RCC 7860 (cell line): Measurements from ENCODE around the gene OGFR.

Source experiments
- DNase-seq: peaks from one replicate; pipeline ENCODE4 v3.0.0-alpha.2; 2015; ENCODE audit warnings: low spot score
- FAIRE-seq: peaks from 2 replicates; lab custom pipeline; 2012; peaks lifted over from hg19 to GRCh38; lab: Jason Lieb, UNC

Gene OGFR

DNA sequence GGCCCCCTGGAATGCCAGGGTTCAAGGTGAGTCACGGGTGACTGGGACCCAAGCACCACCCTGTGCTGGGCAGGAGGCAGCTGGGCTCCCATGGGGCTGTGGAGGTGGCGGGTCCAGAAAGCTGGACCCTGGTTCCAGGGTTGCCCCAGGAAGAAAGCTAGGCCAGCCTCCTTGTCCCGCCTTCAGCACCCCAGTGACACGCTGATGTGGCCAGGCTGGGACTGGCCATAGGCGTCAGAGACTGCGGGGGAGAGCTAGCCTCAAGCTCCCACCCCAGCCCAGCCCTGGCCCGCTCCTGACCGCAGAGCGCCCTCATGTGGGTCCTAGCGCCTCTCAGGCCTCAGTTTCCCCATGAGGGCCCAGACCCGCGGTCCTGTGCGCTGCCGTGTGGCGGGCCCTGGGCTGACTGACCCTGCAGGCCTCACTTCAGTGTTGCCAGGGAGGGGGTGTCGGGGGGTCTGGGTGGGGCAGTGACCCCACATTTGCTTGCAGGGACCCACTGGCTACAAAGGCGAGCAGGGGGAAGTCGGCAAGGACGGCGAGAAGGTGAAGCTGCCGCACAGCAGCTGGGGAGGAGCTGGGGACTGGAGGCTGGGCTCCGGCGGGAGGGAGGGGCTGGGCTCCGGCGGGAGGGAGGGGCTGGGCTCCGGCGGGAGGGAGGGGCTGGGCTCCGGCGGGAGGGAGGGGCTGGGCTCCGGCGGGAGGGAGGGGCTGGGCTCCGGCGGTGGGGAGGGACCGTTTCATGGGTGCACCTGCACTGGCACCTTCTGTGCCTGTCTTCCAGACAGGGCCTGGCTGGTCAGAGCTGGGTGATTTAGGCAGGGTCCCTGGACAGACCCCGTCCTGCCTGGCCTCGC, 20.1 kb downstream of the OGFR start:
- no peak for FAIRE-seq
- DNase-seq, result no peak

DNA sequence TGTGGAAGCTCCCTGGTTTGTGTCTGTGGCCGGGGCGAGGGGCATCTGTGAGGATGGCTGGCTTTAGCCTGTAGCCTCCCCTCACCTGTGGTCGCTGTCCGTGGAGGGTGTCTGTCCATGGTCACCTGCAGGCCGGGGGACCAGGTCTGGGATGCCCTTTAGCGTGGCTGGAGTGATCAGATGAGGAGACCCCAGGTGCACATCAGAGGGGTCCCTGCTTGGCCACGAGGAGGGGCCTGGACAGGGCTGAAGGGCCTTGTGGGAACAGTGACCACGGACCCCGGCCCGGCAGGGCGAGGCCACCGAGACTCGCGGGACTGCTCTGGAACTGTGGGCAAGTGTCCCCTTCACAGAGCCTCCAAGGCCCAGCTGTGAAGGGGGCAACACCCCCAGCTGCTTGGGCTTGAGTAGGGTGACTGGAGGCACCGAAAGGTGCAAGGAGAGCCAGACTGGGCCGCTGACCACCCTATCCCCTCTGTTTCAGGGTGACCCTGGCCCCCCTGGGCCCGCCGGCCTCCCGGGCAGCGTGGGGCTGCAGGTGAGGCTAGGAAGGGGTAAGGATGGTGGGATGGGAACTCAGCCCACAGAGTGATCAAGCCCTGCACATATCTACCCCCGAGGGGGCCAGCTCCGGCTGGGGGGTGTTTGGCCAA, 20.8 kb downstream of the OGFR start:
- no peak for FAIRE-seq

DNA sequence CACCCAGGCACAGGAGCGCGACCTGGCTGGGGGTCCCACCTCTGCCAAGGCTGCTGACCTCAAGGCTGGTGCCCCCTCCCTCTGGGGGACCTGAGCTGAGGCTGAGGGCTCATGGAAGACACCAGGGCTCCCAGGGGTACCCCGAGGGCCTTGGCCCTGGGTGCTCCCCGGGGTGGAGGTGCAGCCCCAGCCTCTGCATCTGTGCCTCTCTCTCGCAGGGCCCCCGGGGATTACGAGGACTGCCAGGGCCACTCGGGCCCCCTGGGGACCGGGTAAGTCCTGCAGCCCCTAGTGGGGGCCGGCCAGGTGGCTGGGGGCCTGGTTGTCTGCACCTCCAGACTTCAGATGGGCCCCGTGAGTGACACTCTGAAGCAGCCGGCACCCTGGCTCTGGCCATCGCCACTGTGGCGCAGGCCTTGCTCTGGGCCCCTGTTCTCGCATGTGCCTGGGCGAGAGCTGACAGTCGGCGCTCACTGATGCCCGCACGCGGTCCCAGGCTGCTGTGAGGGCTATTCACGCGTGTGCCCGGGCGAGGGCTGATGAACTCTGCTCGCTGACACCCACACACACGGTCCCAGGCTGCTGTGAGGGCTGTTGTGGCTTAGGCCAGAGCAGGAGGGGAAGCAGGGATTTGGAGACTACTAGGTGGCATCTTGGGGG, 21.5 kb downstream of the OGFR start:
- FAIRE-seq (no peak), DNase-seq (no peak)

More for the DNA sequence above, 20.8 kb downstream of the OGFR start:
- DNase-seq, result no peak

DNA sequence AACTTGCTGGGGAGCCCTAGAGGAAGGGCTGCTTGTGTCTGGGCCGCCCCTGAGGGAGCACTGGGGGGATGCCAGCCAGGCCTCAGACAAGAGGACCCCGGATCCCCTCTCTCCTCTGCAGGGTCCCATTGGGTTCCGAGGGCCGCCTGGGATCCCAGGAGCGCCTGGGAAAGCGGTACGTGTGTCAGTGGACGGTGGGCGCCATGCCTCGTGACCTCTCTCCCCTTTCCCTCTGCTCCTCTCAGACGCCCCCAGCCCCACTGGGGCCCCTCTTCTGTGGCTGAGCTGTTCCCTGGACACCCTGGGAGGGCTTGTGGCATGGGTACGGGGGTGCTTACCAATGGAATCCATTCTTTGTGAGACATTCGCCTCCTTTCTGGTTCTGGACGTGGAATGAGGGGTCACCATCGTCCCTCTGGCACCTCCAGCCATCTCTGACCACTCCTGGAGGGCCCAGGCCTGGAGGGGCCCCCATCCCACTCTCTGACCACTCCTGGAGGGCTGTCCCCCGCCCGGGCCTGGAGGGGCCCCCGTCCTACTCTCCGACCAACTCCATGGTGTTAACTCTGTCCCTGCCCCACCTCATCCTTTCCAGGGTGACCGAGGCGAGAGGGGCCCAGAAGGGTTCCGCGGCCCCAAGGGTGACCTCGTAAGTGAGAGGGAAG, 22.1 kb downstream of the OGFR start:
- FAIRE-seq (no peak), DNase-seq (no peak)

DNA sequence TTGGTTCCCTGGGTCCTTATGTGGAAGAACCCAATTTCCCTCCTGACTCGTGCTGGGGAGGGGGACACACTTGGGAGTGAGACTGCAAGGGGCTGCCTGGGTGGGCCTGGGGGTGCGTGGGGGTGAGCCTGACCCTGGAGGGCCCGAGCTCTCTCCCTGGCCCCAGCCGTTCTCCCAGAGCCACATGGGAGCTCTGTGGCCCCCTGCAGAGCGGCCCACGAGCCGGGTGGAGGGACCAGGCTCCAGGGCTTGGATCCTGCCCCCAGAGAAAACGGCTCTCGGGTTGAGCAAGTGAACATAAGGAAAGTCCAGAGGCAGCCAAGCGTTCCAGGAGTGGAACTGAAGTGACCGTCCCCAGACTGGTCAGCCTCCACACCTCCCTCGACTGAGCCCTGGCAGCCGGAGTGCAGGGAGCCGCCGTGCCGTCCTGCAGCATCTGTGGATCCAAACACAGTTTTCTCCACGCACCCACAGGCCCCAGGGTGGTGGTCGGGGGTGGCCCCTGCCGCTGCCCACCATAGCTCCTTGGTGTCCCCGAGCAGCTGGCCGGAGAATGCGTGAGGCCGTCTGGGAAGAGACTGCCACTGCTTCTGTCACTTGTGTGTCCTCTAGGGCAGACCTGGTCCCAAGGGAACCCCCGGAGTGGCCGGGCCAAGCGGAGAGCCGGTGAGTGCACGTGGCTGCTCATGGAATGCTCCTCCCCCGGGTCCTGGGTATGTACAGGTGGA, 22.8 kb downstream of the OGFR start:
- DNase-seq (no peak), FAIRE-seq (no peak)

DNA sequence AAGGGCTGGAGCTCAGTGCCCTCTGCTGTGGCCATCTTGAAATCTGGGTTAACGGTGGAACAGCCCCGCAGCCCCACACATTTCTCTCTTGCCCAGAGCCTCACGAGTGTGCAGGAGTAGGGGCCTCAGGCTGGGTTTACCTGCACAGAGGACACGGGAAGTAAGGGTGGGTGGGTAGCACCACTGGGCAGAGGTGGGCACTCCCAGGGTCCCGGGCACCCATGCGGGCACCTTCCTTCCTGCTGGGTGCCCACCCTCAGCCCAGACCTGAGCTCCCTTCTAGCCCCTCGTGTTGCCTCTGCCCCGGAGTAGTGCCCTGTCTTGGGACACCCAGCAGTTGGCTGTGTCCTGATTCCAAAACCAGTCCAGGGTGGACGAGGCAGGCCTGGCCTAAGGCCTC, 23.4 kb downstream of the OGFR start:
- DNase-seq (no peak), FAIRE-seq (no peak)

DNA sequence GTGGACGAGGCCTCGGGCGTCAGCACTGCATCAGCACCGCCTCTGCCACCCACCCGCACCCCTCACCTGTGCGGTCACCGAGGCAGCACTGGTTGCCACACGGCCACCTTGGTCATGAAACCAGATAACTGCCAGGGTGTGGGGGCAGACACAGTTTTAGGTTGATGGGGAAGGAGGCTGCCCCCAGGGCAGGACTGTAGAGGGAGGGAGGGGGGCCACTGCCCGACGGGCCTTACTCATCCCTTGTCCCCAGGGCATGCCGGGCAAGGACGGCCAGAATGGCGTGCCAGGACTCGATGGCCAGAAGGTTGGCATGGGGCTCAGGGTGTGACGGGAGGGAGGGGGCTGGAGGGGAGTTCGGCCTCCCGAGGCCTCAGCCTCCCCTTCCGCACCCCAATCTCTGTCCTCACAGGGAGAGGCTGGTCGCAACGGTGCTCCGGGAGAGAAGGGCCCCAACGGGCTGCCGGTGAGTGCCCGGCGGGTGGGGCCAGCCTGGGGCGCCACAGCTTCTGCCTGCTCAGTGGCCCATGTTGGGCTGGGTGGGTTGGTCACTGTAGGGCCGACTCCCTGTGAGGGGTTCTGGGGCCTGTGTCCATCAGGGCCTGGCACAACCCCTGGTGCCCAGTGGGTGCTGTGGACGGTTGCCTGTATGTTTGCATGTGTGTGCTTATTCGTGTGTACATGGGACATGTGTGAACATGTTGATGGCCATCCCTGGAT, 24.0 kb downstream of the OGFR start:
- DNase-seq, result no peak
- no peak for FAIRE-seq

DNA sequence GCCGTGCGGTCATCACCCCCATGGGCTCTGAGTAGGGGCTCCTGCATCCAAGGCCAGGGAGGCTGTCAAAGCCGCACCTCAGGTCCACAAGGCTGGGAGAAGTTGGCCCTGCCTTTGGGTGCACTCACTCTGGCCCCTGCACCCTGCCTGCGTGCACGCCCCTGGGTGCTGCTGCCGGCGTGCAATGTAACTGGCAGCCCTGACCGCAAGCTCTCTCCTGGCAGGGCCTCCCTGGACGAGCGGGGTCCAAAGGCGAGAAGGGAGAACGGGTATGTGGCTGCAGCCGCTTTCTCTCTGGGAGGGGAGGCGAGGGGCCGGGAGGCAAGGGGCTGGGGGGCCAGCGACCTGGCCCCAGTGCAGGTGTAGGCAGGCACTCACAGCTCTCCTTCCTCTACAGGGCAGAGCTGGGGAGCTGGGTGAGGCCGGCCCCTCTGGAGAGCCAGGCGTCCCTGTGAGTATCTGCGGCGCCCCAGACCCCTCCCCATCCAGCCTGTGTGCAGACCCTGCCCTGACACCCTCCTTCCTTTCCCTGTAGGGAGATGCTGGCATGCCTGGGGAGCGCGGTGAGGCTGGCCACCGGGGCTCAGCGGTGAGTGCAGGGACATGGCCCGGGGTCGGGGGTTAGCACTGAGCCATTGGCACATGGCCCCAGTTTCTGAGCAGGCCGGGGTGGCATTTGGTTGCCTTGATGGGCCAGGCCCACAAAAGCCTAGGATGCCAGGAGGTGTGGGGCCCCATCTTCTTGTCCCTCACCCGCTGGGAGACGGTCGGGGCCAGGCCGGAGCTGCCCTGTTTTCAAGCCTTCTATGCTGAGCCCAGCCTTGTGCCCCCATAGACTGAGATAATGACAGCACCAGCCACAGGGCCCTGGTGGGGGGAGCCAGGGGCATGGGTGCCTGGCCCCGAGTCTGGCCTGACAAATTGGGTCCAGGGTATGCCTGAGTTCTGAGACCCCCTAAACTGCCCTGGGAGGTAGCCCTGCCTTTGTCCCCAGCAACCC, 24.9 kb downstream of the OGFR start:
- FAIRE-seq, result no peak

DNA sequence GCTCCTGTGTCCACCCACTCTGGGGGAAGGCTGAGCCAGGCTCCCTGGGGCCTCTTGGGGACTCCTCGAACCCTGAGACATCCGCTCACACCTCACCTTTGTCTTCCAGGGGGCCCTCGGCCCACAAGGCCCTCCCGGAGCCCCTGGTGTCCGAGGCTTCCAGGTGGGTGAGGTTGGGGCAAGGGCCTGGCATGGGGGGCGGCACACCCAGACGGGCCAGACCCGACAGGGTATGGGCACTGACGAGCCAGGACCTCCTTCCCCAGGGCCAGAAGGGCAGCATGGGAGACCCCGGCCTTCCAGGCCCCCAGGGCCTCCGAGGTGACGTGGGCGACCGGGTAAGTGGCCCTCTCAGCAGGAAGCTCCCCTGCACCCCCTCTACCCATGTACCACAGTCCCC, 25.6 kb downstream of the OGFR start:
- DNase-seq (no peak), FAIRE-seq (no peak)

More for the DNA sequence above, 24.9 kb downstream of the OGFR start:
- DNase-seq, result no peak

DNA sequence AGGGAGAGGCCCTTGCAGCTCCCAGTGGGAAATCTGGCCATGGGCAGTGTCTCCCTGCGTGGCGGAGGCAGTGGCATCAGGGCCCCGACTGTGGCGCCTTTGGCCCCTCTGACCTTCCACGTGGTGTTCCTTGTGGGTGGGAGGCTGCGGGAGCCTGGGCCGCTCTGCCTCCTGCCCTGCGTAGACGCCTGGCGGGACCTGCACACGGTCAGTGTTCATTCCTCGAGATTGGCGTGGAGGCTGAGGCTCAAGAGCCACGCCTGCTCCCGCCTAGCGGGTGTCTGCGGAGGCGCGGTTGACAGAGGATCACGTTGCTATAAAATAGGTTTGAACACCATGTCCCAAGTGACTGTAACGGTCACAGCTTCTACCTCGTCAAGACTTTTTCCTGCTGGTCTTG, 26.2 kb downstream of the OGFR start:
- DNase-seq (no peak), FAIRE-seq (no peak)

DNA sequence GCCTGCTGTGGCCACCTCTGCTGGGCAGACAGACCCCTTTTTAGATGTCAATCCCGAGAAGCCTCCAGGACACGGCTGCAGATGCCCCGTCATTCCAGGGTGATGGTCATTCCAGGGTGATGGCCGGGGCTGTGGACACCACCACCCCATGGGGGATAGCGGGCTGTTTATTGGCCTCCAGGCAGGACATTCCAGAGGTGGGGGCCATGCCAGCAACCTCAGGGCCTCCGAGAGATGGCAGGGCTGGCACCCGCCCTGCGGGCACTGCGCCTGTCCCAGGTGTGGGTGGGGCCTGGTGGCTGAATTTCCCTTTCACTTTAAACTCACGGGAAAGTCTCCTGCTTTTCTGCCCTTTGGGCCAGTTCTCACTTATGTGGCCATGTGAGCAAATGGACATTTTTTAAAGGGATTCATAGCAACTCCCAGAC, 26.7 kb downstream of the OGFR start:
- DNase-seq (no peak), FAIRE-seq (no peak)

DNA sequence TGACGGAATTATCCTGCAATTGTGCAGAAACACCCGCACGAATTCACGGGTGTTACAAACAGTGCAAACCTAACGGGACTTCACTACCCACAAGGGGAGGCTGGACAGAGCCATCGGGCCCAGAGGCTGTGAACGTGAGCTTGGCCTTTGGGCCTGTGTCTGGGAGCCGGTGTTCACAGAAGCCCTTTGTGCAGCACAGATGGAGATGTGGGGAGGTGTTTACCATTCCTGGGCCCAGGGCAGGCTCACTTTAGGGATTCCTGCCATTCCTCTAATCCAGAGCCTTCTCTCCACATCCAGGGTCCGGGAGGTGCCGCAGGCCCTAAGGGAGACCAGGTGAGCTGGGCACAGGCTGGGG, 27.2 kb downstream of the OGFR start:
- DNase-seq (no peak), FAIRE-seq (no peak)

DNA sequence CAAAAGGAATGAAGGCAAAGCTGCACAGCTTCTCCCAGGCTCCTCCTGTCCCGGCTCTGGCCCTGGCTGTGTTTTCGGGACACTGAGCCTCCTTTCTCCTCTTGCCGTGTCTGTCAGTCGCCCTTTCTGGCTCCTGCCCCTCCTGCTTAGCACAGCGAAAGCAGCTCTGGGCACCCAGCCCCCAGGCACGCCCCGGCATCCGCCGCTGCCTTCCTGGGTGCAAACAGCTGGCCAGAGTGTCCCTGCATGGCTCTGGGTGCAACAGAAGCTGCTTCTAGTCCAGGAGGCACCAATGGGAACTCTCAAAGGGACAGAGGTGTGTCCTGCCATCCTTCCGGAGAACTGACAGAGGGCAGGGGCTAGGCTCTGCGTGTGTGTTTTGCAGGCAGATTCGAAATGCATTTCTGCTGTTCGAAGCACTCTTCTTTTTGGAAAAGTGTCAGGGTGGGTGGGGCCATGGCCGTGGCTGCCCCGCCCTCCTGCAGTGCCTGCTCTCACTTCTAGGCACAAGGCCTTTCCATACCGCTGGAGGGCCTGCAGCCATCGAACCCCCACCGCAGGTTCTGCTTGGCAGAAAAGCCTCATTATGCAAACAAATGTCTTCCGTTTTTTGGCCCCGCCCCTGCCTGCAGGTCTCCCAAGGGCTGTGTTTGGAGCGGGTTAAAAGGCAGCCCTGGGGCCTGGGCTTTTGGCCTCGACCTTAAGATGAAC, 27.7 kb downstream of the OGFR start:
- DNase-seq, result no peak
- no peak for FAIRE-seq

DNA sequence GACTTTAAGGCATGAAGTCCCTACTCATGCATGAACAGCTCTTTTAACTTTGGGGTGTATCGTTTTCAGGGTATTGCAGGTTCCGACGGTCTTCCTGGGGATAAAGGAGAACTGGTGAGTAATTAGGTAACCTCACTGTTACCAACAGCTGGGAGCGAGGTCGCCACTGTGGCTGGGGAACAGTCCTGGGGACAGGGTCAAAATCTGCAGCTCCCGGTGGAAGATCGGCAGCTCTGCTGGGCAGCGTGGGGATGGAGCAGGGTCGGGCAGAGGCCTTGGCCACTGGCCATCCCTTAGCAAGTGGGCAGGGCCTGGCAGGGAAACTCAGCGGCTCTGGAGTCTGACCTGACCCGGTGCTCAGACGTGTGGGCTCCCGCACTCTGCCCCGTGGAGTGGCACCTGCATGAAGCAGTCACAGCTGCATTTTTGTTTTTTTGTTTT, 28.3 kb downstream of the OGFR start:
- DNase-seq (no peak), FAIRE-seq (no peak)

DNA sequence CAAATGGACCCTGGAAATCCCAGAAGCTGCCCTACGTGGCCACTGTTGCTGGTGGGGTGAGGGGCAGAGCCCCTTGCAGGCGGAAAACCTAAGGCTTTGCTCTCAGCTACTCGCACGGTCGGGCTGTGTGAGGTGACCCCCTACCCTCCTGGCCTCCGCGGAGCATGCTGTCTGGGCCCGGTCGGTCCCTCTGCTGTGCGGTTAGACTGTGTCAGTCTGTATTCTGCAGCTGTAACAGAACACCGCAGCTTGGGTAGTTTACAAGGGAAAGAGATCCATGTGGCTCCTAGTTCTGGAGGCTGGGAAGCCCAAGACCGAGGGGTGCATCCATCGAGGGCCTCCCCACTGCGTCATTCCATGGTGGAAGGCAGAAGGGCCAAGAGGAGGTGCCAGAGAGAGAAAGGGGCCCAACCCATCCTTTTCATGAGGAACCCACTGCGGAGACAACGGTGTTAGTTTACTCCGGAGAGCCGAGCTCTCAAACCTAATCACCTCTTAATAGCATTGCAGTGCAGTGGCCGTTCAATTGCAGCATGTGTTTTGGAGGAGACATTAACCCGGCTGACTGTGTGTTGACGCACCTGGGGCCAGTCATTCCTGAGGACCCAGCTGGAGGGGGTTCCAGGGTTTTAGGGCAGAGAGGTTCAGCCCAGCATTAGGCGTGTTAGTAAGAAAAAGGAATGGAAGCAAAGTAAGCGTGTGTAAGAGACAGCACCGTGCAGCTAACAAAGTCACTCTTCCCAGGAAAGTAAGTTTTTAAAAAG, 30.5 kb downstream of the OGFR start:
- DNase-seq (no peak), FAIRE-seq (no peak)

DNA sequence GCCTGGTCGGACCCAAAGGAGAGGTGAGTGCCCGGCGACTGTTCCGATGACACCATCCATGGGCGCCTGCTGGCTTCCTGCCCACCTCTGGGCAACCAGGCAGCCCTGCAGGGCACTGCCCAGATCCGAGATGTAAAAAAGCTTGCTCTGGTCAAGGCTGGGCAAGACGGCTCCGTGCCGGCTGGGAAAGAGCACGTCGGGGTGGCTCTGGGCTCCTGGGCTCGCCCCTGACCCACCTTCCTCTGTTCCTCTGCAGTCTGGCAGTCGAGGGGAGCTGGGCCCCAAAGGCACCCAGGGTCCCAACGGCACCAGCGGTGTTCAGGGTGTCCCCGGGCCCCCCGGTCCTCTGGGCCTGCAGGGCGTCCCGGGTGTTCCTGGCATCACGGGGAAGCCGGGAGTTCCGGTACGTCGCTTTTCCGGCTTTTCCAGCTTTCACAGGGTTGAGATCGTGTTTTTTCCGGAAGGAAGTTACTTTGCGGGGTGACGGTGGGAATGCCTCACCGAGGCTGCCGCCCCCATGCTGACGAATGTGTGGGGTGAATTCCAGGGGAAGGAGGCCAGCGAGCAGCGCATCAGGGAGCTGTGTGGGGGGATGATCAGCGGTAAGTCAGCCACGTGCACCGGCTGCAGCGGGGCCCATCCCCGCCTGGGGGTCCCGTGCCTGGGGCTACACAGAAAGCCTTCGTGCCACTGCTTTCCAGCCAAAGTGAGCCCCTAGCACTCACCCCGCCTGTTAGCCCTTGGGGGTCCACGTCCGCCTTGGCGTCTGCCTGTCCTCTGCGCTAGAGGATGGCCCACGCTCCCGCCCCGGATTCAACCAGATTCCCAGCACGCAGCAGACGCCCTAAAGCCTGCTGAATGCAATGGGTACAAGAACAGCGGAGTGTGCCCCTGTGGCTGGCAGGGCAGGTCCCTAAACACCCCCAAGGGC, 31.6 kb downstream of the OGFR start:
- no peak for FAIRE-seq
- no peak for DNase-seq
